HCT116 (cell line): Measurements from ENCODE around the gene NAPSA. TPM values are rescaled to one million over a fixed set of nuclear protein-coding genes. Genes with fewer than 3 reads are reported as not detected.

Source experiments
- ATAC-seq: fragments of 200-7000 bp; cut with Tn5 transposase; 2 replicates; pipeline ENCODE4 v1.9.1; 2020; ENCODE audit warnings: mild to moderate bottlenecking, moderate library complexity
- BruUV-seq: library from RNA; stranded (reverse); fragments of 400-500 nt; replicated peaks from 2 replicates; lab custom pipeline; 2021; lab: Mats Ljungman, UMichigan
- CTCF ChIA-PET: fragments of 300-600 bp; sonication (Branson Sonifier 250); formaldehyde crosslinking; loops from one replicate; lab custom pipeline; 2021; ENCODE audit warnings: antibody characterized with exemption; lab: Charles Lee
- POLR2A ChIA-PET: fragments of 300-600, 350-600 bp; sonication (Branson Sonifier 250); formaldehyde crosslinking; loops from one replicate; lab custom pipeline; 2021; ENCODE audit warnings: antibody characterized with exemption; lab: Charles Lee
- RAD21 ChIA-PET, 2 experiments: fragments of 300-600 bp; sonication (Branson Sonifier 250); formaldehyde crosslinking; loops; one replicate each; lab custom pipeline; 2023; ENCODE audit warnings: low total read pairs in 2 of 2; ENCODE audit not compliant: uncharacterized antibody in 2 of 2, unreplicated experiment in 2 of 2, low non-redundant PET in 1 of 2; lab: Charles Lee
- DNase-seq: peaks from one replicate; pipeline ENCODE4 v3.0.0-alpha.2; 2010; ENCODE audit warnings: low read depth, low spot score
- H2AFZ ChIP-seq: fragments of 200-600 bp; shearing (Covaris generic), sonication (generic); 2 replicates; pipeline ENCODE4 v1.6.1; 2017; ENCODE audit warnings: low read depth, mixed run types, mixed read lengths, antibody characterized with exemption, low read length; ENCODE audit not compliant: poor library complexity, severe bottlenecking
- H3K27ac ChIP-seq: 2 replicates; pipeline ENCODE4 v1.5.1; 2012; ENCODE audit warnings: low read depth, low read length
- H3K27me3 ChIP-seq: fragments of 200-600 bp; sonication (generic); 2 replicates; pipeline ENCODE4 v1.6.1; 2016; ENCODE audit warnings: mixed run types, low read length, mixed read lengths; ENCODE audit not compliant: insufficient read depth
- H3K36me3 ChIP-seq, 2 experiments: fragments of 200-500 bp in 1 of 2; fragments of 200-600 bp in 1 of 2; sonication (Bioruptor generic) in 1 of 2; sonication (generic) in 1 of 2; 2 replicates each; pipeline versions ENCODE4 v1.5.1 to v1.6.1; 2014 to 2016; ENCODE audit warnings: low read length in 2 of 2, inconsistent platforms in 1 of 2, mixed read lengths in 1 of 2, mixed run types in 1 of 2; ENCODE audit not compliant: insufficient read depth in 2 of 2, control insufficient read depth in 1 of 2
- H3K4me1 ChIP-seq, 2 experiments: fragments of 200-600 bp in 1 of 2; sonication (generic) in 1 of 2; 2 replicates each; pipeline versions ENCODE4 v1.5.1 to v1.6.1; 2012 to 2017; ENCODE audit warnings: low read length in 2 of 2, inconsistent platforms in 1 of 2, mild to moderate bottlenecking in 1 of 2, mixed read lengths in 1 of 2, mixed run types in 1 of 2, moderate library complexity in 1 of 2; ENCODE audit not compliant: insufficient read depth in 2 of 2, control insufficient read depth in 1 of 2
- H3K4me2 ChIP-seq: fragments of 200-600 bp; sonication (generic); 2 replicates; pipeline ENCODE4 v1.6.1; 2017; ENCODE audit warnings: mixed run types, low read length, mixed read lengths
- H3K4me3 ChIP-seq, 2 experiments: fragments of 200-600 bp in 1 of 2; sonication (generic) in 1 of 2; replicated peaks in 1 of 2; 2 replicates each; pipeline ENCODE4 v1.5.1; 2011 to 2016; ENCODE audit warnings: low read length in 2 of 2, control low read depth in 1 of 2, low read depth in 1 of 2, mild to moderate bottlenecking in 1 of 2, mixed read lengths in 1 of 2, mixed run types in 1 of 2
- H3K79me2 ChIP-seq: fragments of 200-600 bp; sonication (generic); 2 replicates; pipeline ENCODE4 v1.6.1; 2017; ENCODE audit warnings: mild to moderate bottlenecking, mixed run types, low read length, moderate library complexity, mixed read lengths; ENCODE audit not compliant: insufficient read depth
- H3K9ac ChIP-seq: fragments of 200-600 bp; sonication (generic); 2 replicates; pipeline ENCODE4 v1.6.1; 2016; ENCODE audit warnings: low read length, mixed read lengths
- H3K9me2 ChIP-seq: fragments of 200-600 bp; sonication (generic), shearing (Covaris generic); 2 replicates; pipeline ENCODE4 v1.6.1; 2017; ENCODE audit warnings: mixed run types, mild to moderate bottlenecking, moderate library complexity; ENCODE audit not compliant: insufficient read depth
- H3K9me3 ChIP-seq, 2 experiments: fragments of 200-500 bp in 1 of 2; fragments of 200-600 bp in 1 of 2; sonication (Bioruptor generic) in 1 of 2; sonication (generic) in 1 of 2; 2 replicates each; pipeline ENCODE4 v1.6.1; 2014 to 2017; ENCODE audit warnings: low read length in 2 of 2, mixed read lengths in 2 of 2, inconsistent platforms in 1 of 2, low read depth in 1 of 2, mild to moderate bottlenecking in 1 of 2, mixed run types in 1 of 2, moderate library complexity in 1 of 2; ENCODE audit not compliant: control insufficient read depth in 1 of 2, insufficient read depth in 1 of 2
- H4K20me1 ChIP-seq: fragments of 200-600 bp; sonication (generic), shearing (Covaris generic); 2 replicates; pipeline ENCODE4 v1.6.1; 2017; ENCODE audit warnings: mixed run types, mild to moderate bottlenecking, moderate library complexity; ENCODE audit not compliant: insufficient read depth
- EZH2 ChIP-seq: fragments of 200-600 bp; sonication (generic); IDR thresholded peaks from 2 replicates; pipeline ENCODE4 v1.6.1; 2017; ENCODE audit warnings: antibody characterized with exemption, mixed run types
- EZH2phosphoT487 ChIP-seq: fragments of 200-600 bp; IDR thresholded peaks from 2 replicates; pipeline ENCODE4 v1.6.1; 2018; ENCODE audit warnings: antibody characterized with exemption, borderline replicate concordance
- FOSL1 ChIP-seq: IDR thresholded peaks from 2 replicates; pipeline ENCODE4 v1.6.1; 2012; ENCODE audit warnings: low read depth
- POLR2AphosphoS5 ChIP-seq: IDR thresholded peaks from 2 replicates; pipeline ENCODE4 v1.6.1; 2011; ENCODE audit warnings: mild to moderate bottlenecking, low read depth, low read length, moderate library complexity
- RAD21 ChIP-seq: IDR thresholded peaks from 2 replicates; pipeline ENCODE4 v1.6.1; 2012; ENCODE audit warnings: low read depth, mild to moderate bottlenecking
- SIN3A ChIP-seq: IDR thresholded peaks from 2 replicates; pipeline ENCODE4 v1.6.1; 2012; ENCODE audit warnings: low read depth
- SP1 ChIP-seq: IDR thresholded peaks from 2 replicates; pipeline ENCODE4 v1.6.1; 2012; ENCODE audit warnings: low read depth
- YY1 ChIP-seq: IDR thresholded peaks from 2 replicates; pipeline ENCODE4 v1.6.1; 2011; ENCODE audit warnings: low read length, low read depth, moderate library complexity, mild to moderate bottlenecking; ENCODE audit not compliant: insufficient replicate concordance; ENCODE audit errors: extremely low read depth
- ZBTB33 ChIP-seq: IDR thresholded peaks from 2 replicates; pipeline ENCODE4 v1.6.1; 2011; ENCODE audit warnings: mild to moderate bottlenecking, low read length, moderate library complexity; ENCODE audit not compliant: insufficient replicate concordance; ENCODE audit errors: extremely low read depth
- intact Hi-C: fragments of 100-400 bp; cut with micrococcal nuclease; formaldehyde crosslinking; loops from 2 replicates; pipeline ENCODE4 v1.10.0; 2022
- total RNA-seq: library from RNA; stranded (reverse); gene quantifications from one replicate; pipeline ENCODE4 v1.2.1, GENCODE V29; 2021; ENCODE audit not compliant: unreplicated experiment
- TF ChIP-seq, protein P1 (sequence below): IDR thresholded peaks from 2 replicates; pipeline ENCODE4 v1.6.1; 2012; ENCODE audit warnings: low read depth
- TF ChIP-seq, protein P2 (sequence below): IDR thresholded peaks from 2 replicates; pipeline ENCODE4 v1.6.1; 2012

Gene NAPSA
- total RNA-seq, 1 experiment from 2014 or later = 4.4 TPM

DNA sequence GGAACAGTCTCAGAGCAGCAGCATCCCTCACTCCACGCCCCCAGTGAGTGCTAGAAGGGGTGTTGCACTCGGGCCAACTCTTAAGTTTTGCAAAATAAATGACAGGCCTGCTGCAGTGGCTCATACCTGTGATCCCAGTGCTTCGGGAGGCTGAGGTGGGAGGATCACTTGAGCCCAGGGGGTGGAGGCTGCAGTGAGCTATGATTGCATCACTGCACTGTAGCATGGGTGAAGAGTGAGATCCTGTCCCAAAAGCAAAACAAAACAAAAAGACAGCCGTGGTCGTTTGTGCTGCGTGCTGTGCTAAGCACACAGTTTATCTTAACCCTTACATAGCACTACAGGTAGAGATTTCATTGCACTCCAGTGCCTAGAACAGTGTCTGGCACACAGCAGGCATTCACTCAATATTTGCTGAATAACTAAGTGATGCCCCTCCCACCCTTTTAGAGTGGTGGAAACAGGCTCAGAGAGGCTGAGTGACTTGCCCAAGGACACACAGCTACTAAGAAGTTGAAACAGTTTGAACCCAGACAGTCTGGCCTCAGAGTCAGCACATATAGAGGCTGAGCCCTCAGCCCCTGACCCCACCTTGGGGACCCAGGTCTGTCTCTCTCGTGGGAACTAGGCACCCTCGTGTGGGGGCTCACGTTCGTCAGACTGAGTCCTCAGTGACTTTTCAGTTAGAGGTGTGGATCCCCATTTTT is 54.5 kb downstream of the NAPSA start (continued):
- TF ChIP-seq POLR2AphosphoS5 (no peak), RAD21 (no peak), SP1 (no peak)

DNA sequence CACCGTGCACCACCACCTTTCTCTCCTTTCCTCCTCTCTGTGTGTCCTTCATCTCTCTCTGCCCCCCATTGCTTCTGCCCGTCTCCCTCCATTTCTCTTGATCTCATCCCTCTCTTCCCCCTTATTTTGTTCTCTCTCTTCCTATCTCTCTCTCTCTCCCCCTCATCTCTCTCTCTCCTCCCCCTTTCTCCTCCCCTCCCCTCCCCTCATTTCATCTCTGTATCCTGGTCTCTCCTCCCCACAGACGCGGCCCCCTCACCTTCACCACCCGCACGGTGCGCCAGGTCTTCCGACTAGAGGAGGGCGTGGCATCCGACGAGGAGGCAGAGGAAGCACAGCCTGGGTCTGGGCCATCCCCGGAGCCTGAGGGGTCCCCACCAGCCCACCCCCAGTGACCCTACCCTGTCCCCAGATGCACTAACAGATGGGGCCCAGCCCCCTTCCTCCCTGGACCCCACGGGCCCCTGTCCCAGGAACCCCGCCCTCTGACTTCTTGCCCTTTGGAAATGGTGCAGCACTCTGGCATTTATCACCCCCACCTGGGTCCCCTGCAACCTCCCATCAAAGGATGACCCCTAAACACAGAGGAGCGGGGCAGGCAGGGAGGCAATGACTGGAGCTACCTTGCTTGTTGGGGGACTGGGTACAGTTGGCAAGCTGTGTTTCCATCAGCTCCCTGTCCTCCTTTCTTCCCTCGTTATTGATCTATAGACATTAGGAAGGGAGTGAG is 55.9 kb downstream of the NAPSA start:
- H3K79me2 ChIP-seq = no peaks in the 10 kb centered on the region
- POLR2A ChIA-PET = no interaction called here
- no peak overlapping the region for H2AFZ ChIP-seq
- H3K9me2 ChIP-seq = no peaks in the 10 kb centered on the region
- TSS peak; percentile 59 for BruUV-seq
- no peaks in the 10 kb centered on the region for H3K27me3 ChIP-seq
- no peak overlapping the region for H3K4me3 ChIP-seq
- no peak overlapping the region for H3K9ac ChIP-seq
- RAD21 ChIA-PET = no interaction called here
- TF ChIP-seq, protein P1, sequence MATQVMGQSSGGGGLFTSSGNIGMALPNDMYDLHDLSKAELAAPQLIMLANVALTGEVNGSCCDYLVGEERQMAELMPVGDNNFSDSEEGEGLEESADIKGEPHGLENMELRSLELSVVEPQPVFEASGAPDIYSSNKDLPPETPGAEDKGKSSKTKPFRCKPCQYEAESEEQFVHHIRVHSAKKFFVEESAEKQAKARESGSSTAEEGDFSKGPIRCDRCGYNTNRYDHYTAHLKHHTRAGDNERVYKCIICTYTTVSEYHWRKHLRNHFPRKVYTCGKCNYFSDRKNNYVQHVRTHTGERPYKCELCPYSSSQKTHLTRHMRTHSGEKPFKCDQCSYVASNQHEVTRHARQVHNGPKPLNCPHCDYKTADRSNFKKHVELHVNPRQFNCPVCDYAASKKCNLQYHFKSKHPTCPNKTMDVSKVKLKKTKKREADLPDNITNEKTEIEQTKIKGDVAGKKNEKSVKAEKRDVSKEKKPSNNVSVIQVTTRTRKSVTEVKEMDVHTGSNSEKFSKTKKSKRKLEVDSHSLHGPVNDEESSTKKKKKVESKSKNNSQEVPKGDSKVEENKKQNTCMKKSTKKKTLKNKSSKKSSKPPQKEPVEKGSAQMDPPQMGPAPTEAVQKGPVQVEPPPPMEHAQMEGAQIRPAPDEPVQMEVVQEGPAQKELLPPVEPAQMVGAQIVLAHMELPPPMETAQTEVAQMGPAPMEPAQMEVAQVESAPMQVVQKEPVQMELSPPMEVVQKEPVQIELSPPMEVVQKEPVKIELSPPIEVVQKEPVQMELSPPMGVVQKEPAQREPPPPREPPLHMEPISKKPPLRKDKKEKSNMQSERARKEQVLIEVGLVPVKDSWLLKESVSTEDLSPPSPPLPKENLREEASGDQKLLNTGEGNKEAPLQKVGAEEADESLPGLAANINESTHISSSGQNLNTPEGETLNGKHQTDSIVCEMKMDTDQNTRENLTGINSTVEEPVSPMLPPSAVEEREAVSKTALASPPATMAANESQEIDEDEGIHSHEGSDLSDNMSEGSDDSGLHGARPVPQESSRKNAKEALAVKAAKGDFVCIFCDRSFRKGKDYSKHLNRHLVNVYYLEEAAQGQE = no peak
- no peak for TF ChIP-seq EZH2phosphoT487
- no peak for TF ChIP-seq FOSL1
- no peak for TF ChIP-seq YY1
- no peak for TF ChIP-seq ZBTB33
- TF ChIP-seq EZH2 = no peak
- no peak for TF ChIP-seq SIN3A
- TF ChIP-seq, protein P2, sequence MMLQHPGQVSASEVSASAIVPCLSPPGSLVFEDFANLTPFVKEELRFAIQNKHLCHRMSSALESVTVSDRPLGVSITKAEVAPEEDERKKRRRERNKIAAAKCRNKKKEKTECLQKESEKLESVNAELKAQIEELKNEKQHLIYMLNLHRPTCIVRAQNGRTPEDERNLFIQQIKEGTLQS = no peak
- H3K27ac ChIP-seq = no peak overlapping the region
- no peak overlapping the region for H3K4me2 ChIP-seq
- H4K20me1 ChIP-seq = no peaks in the 10 kb centered on the region
- ATAC-seq = no peak
- DNase-seq = no peak
- CTCF ChIA-PET = no interaction called here
- H3K36me3 ChIP-seq = no peaks in the 10 kb centered on the region
- intact Hi-C loops = no loop called here
- no peaks in the 10 kb centered on the region for H3K9me3 ChIP-seq
- H3K4me1 ChIP-seq = peaks cover 0 to 4% of the 10 kb centered on the region in 2 experiments; a peak in 1 of 4 replicates
